Kidney (tissue), 14 donors: ENCODE results near the gene LPCAT2. TPM values are rescaled to one million over a fixed set of nuclear protein-coding genes. Genes with fewer than 3 reads are reported as not detected.

Source experiments
- DNase-seq, 5 donors: peaks; one replicate each; pipeline ENCODE4 v3.0.0-alpha.2; 2013 to 2020
- FAIRE-seq: peaks from 2 replicates; lab custom pipeline; 2012; peaks lifted over from hg19 to GRCh38; lab: Jason Lieb, UNC
- H3K27ac ChIP-seq, 2 donors: one replicate each; pipeline ENCODE4 v1.7.0; 2013; ENCODE audit warnings: low read depth in 2 of 2, low read length in 2 of 2, inconsistent platforms in 1 of 2
- H3K27me3 ChIP-seq: one replicate; pipeline ENCODE4 v1.7.1; 2013; ENCODE audit warnings: low read length, inconsistent platforms; ENCODE audit not compliant: control insufficient read depth, insufficient read depth
- H3K36me3 ChIP-seq, 3 donors: one replicate each; pipeline versions ENCODE4 v1.7.0 to v1.7.1; 2013; ENCODE audit warnings: low read length in 3 of 3, control low read depth in 1 of 3, inconsistent platforms in 1 of 3; ENCODE audit not compliant: insufficient read depth in 3 of 3, control insufficient read depth in 2 of 3
- H3K4me1 ChIP-seq, 3 donors: one replicate each; pipeline versions ENCODE4 v1.7.0 to v1.7.1; 2013; ENCODE audit warnings: low read length in 3 of 3, inconsistent platforms in 1 of 3, low read depth in 1 of 3; ENCODE audit not compliant: control insufficient read depth in 2 of 3, insufficient read depth in 2 of 3
- H3K4me3 ChIP-seq, 3 donors: one replicate each; pipeline versions ENCODE4 v1.7.0 to v1.8.1; 2013; ENCODE audit warnings: low read length in 3 of 3, control low read depth in 1 of 3, inconsistent platforms in 1 of 3
- H3K9ac ChIP-seq, 3 donors: one replicate each; pipeline versions ENCODE4 v1.7.0 to v1.7.1; 2013; ENCODE audit warnings: low read length in 3 of 3, control low read depth in 1 of 3, inconsistent platforms in 1 of 3
- H3K9me3 ChIP-seq, 3 donors: one replicate each; pipeline versions ENCODE4 v1.7.0 to v1.7.1; 2013; ENCODE audit warnings: low read length in 3 of 3, control low read depth in 1 of 3, inconsistent platforms in 1 of 3; ENCODE audit not compliant: control insufficient read depth in 2 of 3, insufficient read depth in 1 of 3
- intact Hi-C: fragments of 100-400 bp; cut with DNase I; formaldehyde crosslinking; loops from one replicate; pipeline ENCODE4 v1.11.1; 2022
- polyA plus RNA-seq: library from polyadenylated mRNA; stranded (reverse); fragments of 350-450 nt; fragmentation: Illumina TruSeq; extraction: RNeasy Lipid Tissue Mini Kit (QIAGEN cat#74804); gene quantifications from one replicate; pipeline ENCODE4 v1.2.3, GENCODE V29; 2014; ENCODE audit warnings: low read depth, low replicate concordance; ENCODE audit not compliant: insufficient read depth
- total RNA-seq: library from RNA; stranded (reverse); fragmentation: NEBNext Ultra II Directional; extraction: Animal tissue kit (Norgen Biotek cat#: 25700); gene quantifications from one replicate; pipeline ENCODE4 v1.2.1, GENCODE V29; 2021
- TF ChIP-seq, protein P1 (sequence below): IDR thresholded peaks from 3 replicates; pipeline ENCODE4 v1.5.1; 2012; ENCODE audit warnings: mild to moderate bottlenecking, moderate library complexity, borderline replicate concordance; ENCODE audit not compliant: insufficient read depth; ENCODE audit errors: extremely low read depth
- donor health status: control.
- donor health status: control.
- donor health status: control.
- donor health status: control.
- donor health status: control.
- donor health status: DM: yes; HTN: yes; CAD: no.
- donor health status: Normal renal cell carcinoma (clear cell type).

The LPCAT2 gene
- total and polyA plus RNA-seq, 2 donors from 2014 or later: 7.7 to 20.6 TPM

DNA sequence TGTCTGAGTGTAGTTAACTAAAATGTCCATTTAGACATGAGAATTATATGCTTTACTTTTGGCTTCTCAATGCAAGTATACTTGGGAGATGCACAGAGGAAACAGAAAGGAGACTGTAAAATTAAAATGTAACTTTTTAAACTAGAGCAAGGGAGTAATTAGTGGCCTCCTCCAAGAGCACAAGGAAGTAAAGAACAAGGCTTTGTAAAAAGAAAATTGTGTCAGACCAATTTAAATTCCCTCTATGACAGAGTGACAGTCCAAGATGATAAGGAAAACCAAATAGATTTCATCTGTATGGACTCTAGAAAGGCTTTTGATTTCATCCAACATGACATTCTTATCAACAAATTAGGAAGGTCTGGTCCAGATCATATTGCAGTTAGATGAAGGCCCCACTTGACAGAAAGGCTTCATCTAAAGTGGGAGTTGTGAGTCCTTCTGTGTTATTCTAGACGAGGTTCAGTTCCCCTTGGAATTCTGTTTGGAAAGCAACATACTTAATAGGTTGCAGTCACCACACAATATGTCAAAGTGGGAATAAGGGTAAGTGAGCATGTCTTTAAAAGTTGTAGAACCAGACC, 51.2 kb downstream of the LPCAT2 start:
- Histone ChIP-seq H3K27me3 (no peaks in the 10 kb centered on the region), H3K4me3 (no peak overlapping the region), H3K9me3 (no peaks in the 10 kb centered on the region), H3K4me1 (no peaks in the 10 kb centered on the region), H3K27ac (no peak overlapping the region), H3K36me3 (no peaks in the 10 kb centered on the region), H3K9ac (no peak overlapping the region)
- TF ChIP-seq, protein P1, sequence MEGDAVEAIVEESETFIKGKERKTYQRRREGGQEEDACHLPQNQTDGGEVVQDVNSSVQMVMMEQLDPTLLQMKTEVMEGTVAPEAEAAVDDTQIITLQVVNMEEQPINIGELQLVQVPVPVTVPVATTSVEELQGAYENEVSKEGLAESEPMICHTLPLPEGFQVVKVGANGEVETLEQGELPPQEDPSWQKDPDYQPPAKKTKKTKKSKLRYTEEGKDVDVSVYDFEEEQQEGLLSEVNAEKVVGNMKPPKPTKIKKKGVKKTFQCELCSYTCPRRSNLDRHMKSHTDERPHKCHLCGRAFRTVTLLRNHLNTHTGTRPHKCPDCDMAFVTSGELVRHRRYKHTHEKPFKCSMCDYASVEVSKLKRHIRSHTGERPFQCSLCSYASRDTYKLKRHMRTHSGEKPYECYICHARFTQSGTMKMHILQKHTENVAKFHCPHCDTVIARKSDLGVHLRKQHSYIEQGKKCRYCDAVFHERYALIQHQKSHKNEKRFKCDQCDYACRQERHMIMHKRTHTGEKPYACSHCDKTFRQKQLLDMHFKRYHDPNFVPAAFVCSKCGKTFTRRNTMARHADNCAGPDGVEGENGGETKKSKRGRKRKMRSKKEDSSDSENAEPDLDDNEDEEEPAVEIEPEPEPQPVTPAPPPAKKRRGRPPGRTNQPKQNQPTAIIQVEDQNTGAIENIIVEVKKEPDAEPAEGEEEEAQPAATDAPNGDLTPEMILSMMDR: no peak
- DNase-seq: peak in 2 of 5 donors; percentile 34 to 54
- intact Hi-C loops: no loop called here
- FAIRE-seq: no peak

DNA sequence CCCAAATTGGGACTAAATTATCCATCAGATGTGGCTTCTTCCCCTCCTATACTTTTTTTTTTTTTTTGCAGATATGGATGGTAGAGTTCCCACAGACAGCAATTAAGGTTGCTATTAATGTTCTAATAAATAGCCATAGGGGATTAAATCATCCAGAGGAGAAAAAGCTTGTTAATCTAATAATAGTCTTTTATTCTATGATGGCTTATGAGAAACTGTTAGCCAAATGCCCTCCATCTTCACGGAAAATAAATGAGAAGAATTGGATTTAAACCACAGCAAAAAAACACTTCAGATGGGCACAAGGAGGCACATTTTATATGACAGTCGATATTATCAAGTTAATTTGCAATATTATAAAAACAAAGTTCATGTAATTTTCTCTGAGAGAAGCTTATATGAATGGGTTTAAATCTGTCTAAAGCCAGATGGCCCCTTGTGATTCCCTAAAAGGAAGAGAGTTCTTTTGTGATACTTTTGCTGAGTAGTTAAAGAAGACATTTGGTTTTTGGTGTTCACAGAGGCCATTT, 52.5 kb downstream of the LPCAT2 start:
- H3K36me3 ChIP-seq: no peaks in the 10 kb centered on the region
- no peaks in the 10 kb centered on the region for H3K27me3 ChIP-seq
- no peak overlapping the region for H3K4me3 ChIP-seq
- FAIRE-seq (no peak), DNase-seq (no peak)
- no peaks in the 10 kb centered on the region for H3K4me1 ChIP-seq
- no peaks in the 10 kb centered on the region for H3K9me3 ChIP-seq
- intact Hi-C loops: no loop called here
- no peak overlapping the region for H3K27ac ChIP-seq
- no peak overlapping the region for H3K9ac ChIP-seq
- TF ChIP-seq, protein P1: no peak

DNA sequence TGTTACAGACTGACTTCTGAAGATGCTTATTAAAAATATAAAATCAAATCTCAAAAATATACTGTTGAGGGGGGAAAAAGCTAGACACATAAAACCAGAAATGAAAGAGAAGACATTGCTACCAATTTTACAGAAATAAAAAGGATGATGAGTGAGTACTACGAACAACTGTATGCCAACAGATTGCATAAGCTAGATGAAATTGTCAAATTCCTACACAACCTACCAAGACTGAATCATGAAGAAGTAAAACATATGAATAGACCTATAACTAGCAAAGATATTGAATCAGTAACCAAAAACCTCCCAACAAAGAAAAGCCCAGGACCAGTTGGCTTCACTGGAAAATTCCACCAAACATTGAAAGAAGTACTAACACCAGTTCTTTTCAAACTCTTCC, 54.1 kb downstream of the LPCAT2 start:
- H3K4me1 ChIP-seq: no peaks in the 10 kb centered on the region
- TF ChIP-seq, protein P1: no peak
- no peak overlapping the region for H3K27ac ChIP-seq
- no peaks in the 10 kb centered on the region for H3K36me3 ChIP-seq
- H3K9me3 ChIP-seq: no peaks in the 10 kb centered on the region
- H3K4me3 ChIP-seq: no peak overlapping the region
- no peaks in the 10 kb centered on the region for H3K27me3 ChIP-seq
- no peak for DNase-seq
- FAIRE-seq: no peak
- intact Hi-C loops: no loop called here
- H3K9ac ChIP-seq: no peak overlapping the region
